C4-2B (cell line): ENCODE measurements around the gene PAM.

Source experiments
- H3K27ac ChIP-seq: fragments of 450-650 bp; 2 replicates; pipeline ENCODE4 v1.5.1; 2017
- ZFX ChIP-seq: fragments of 450-650 bp; IDR thresholded peaks from 2 replicates; pipeline ENCODE4 v1.6.1; 2017
- TF ChIP-seq, protein P1 (sequence below): fragments of 450-650 bp; conservative IDR thresholded peaks from 2 replicates; pipeline ENCODE4 v1.5.1; 2017; ENCODE audit warnings: mild to moderate bottlenecking

Gene PAM

DNA sequence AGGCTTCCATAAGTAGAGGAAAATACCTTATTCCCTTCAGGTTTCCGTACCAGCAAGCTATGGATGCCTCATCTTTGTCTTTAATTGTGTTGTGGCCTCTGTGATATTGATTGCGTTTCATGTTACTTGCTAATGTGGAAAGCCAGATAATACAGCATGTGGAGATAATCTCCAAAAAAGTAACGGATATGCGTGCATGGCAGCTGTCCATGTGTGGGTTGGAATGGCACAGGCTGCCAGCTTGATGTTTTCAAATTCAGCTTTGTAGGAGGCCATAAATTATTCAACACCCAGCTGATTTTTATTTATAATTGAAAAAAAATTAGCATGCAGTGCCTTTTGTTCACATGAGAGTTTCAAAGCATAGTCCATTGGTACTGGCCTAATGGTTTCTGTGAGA lies 219.9 kb downstream of the PAM start:
- TF ChIP-seq ZFX, result no peak
- TF ChIP-seq, protein P1, sequence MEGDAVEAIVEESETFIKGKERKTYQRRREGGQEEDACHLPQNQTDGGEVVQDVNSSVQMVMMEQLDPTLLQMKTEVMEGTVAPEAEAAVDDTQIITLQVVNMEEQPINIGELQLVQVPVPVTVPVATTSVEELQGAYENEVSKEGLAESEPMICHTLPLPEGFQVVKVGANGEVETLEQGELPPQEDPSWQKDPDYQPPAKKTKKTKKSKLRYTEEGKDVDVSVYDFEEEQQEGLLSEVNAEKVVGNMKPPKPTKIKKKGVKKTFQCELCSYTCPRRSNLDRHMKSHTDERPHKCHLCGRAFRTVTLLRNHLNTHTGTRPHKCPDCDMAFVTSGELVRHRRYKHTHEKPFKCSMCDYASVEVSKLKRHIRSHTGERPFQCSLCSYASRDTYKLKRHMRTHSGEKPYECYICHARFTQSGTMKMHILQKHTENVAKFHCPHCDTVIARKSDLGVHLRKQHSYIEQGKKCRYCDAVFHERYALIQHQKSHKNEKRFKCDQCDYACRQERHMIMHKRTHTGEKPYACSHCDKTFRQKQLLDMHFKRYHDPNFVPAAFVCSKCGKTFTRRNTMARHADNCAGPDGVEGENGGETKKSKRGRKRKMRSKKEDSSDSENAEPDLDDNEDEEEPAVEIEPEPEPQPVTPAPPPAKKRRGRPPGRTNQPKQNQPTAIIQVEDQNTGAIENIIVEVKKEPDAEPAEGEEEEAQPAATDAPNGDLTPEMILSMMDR, result no peak
- no peak overlapping the region for H3K27ac ChIP-seq

DNA sequence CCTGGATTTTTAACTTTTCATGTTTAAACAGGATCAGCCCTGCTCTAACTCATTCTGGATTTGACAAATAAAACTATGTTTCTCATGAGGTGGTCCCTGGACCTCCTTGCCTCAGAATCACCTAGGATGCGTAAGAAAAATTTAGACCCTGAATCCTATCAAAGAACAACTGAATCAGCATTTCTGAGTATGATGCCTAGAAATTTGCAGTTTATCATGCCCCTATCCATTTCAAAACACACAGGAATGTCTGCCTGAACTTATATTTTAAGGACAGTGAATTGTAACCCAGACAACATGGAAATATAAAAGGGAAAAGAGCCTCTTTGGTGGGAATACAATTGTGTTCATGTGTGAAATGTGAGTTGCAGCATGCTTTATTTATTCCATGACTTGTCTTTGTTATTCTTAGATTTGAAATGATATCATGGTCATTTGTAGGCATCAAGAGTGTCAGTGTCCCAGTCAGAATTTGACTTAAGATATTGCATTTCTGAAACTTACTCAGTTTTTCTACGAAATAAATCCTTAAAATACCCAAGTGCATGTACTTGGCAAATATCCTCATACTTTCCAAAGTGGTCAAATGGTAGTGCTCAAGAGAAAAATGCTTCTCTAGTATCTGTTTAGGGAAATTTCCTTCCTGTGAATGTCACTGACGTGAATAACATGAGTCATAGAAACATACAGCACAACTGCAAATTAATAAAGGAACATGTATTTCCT lies 220.5 kb downstream of the PAM start:
- TF ChIP-seq, protein P1, result no peak
- TF ChIP-seq ZFX, result no peak

DNA sequence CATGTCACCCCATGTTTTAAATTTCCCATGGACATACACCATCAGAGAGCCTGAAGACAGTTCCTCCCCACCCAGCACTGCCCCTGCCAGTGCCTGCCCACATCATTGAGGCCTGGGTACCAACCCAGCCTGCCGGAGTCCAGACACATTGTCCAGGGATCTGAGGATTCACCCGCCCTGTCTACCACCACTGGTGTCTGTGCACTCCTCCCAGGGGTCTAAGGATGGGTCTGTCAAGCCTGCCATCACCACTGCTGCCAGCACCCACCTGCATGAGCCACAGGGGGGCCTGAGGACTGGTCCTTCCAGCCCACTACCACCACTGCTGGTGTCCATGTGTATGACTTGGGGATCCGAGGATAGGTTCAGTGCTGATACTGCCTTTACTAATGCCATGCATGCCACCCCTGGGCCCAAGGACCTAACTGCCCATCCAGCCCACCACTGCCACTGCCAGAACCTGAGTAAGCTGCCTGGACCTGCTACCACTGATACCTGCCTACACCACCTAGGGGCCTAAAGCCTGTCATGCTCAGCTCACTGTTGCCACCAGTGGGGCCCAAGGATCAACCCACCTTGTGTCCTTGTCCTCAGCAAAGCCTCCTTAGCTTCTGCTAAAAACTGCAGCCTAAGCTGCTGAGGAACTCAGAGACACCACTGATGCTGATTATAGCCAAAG lies 227.0 kb downstream of the PAM start:
- TF ChIP-seq ZFX, result no peak
- TF ChIP-seq, protein P1, result no peak
- H3K27ac ChIP-seq, result no peak overlapping the region

More for the DNA sequence above, 220.5 kb downstream of the PAM start:
- H3K27ac ChIP-seq, result no peak overlapping the region

DNA sequence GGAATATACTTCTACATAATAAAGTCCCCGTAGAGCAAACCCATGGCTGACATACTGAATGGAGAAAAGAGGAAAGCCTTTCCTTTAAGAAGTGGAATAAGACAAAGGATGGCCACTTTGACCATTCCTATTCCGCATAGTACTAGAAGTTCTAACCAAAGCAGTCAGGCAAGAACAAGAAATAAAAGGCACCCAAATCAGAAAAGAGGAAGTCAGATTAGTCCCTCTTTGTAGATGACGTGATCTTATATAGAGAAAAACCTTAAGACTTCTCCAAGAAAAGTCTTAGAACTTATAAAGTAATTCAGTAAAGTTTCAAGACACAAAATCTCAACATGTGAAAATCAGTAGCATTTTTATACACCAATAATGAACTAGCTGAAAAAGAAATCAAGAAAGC lies 231.0 kb downstream of the PAM start:
- TF ChIP-seq, protein P1, result no peak
- TF ChIP-seq ZFX, result no peak
- no peak overlapping the region for H3K27ac ChIP-seq

DNA sequence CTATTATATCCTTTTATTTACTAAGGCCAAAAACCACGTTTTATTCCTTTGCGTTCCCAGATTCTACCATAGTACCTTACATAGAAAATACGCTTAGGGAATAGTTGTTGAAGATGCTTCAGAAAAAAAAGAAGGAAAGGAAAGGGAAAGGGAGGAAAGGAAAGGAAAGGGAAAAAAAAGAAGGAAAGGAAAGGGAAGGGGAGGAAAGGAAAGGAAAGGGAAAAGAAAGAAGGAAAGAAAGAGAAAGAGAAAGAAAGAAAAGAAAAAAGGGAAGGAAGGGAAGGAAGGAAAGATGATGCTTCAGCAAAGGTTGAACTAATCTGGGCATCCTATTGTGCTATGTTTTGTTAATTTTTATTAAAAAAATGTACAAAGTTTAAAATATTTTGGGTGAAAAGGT lies 233.4 kb downstream of the PAM start:
- H3K27ac ChIP-seq, result no peak overlapping the region
- TF ChIP-seq, protein P1, result no peak
- no peak for TF ChIP-seq ZFX

DNA sequence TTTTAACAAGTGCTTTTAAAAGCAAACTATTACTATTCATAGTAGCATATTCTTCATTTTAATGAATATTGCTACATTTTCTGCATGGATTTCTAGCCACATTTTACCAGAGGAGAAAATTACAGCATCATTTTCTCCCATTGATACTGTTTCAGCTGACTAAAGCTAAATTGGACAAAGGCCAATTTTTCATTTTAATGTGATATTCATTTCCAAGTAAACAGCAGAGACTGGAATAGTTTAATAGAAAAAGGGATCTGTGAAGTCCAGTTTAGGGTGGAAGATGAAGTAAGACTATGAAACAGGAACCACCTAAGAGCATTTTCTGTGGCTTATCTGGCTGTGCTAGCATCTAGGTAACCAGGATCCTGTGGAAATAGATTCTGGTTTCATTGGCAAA lies 236.7 kb downstream of the PAM start:
- TF ChIP-seq ZFX, result no peak
- TF ChIP-seq, protein P1, result no peak
- H3K27ac ChIP-seq, result no peak overlapping the region

DNA sequence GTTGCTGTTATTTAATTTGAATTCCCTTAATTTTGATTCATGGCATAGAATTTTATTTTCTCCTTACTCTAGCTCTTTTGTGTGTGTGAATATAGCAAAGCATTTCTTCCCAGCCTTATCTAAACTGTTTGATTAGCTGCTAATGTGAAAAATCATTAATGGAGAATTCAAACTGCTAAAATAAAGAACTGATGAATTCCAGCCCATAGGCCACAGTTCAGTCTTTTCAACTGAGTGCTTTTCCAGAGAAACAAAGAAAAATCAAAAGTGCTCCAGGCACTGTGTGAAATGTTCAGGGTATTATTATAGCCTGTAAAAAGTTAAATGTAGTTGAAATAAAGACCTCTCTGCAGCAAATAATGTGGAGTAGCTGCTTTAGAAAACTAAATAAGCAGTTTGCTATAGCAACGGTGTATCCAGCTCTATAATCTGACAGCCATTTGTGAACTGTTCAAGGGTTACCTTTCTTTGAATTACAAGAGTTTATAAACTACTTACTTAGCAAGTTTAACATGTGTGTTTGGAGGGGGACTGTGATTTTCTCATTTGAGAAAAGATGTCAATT lies 241.0 kb downstream of the PAM start:
- no peak for TF ChIP-seq ZFX
- TF ChIP-seq, protein P1, result no peak
- H3K27ac ChIP-seq, result no peak overlapping the region
